Fibroblast of lung (primary cell): Measurements from ENCODE around the gene TMEM117. TPM values are rescaled to one million over a fixed set of nuclear protein-coding genes. Genes with fewer than 3 reads are reported as not detected.
A peak's percentile ranks its signal among the peaks of the same experiment; 100 is the strongest.

ENCODE experiments used
- DNase-seq, 2 donors: peaks; one replicate each; pipeline versions ENCODE4 v3.0.0 to v3.0.0-alpha.2; 2010; ENCODE audit warnings: low read depth in 2 of 2
- H2AFZ ChIP-seq: 2 replicates; pipeline ENCODE4 v1.5.1; 2012; ENCODE audit warnings: low read length, control low read depth, inconsistent platforms
- H3K27ac ChIP-seq: 2 replicates; pipeline ENCODE4 v1.5.1; 2011; ENCODE audit warnings: low read length, control low read depth; ENCODE audit not compliant: insufficient read depth
- H3K27me3 ChIP-seq: 2 replicates; pipeline ENCODE4 v1.5.1; 2011; ENCODE audit warnings: mild to moderate bottlenecking, low read length; ENCODE audit not compliant: control insufficient read depth, insufficient read depth
- H3K36me3 ChIP-seq: 2 replicates; pipeline ENCODE4 v1.5.1; 2011; ENCODE audit warnings: low read length; ENCODE audit not compliant: control insufficient read depth, insufficient read depth
- H3K4me1 ChIP-seq: 2 replicates; pipeline ENCODE4 v1.5.1; 2011; ENCODE audit warnings: low read length; ENCODE audit not compliant: control insufficient read depth, insufficient read depth; ENCODE audit errors: extremely low read depth
- H3K4me2 ChIP-seq: 2 replicates; pipeline ENCODE4 v1.5.1; 2011; ENCODE audit warnings: low read length, control low read depth; ENCODE audit not compliant: insufficient read depth; ENCODE audit errors: extremely low read depth
- H3K4me3 ChIP-seq, 4 experiments: fragments of 200-600 bp in 1 of 4; sonication (generic) in 1 of 4; replicated peaks in 1 of 4; 2 replicates each; pipeline ENCODE4 v1.5.1; 2011 to 2016; ENCODE audit warnings: low read length in 4 of 4, low read depth in 3 of 4, mild to moderate bottlenecking in 3 of 4, control low read depth in 2 of 4, inconsistent platforms in 1 of 4, mixed read lengths in 1 of 4; ENCODE audit not compliant: insufficient read depth in 1 of 4; ENCODE audit errors: control extremely low read depth in 1 of 4
- H3K79me2 ChIP-seq: 2 replicates; pipeline ENCODE4 v1.5.1; 2012; ENCODE audit warnings: mild to moderate bottlenecking, low read length, inconsistent platforms; ENCODE audit not compliant: control insufficient read depth, insufficient read depth
- H3K9ac ChIP-seq: 2 replicates; pipeline ENCODE4 v1.5.1; 2011; ENCODE audit warnings: mild to moderate bottlenecking, low read length, control low read depth; ENCODE audit not compliant: insufficient read depth
- H3K9me3 ChIP-seq: 2 replicates; pipeline ENCODE4 v1.5.1; 2012; ENCODE audit warnings: low read depth, low read length; ENCODE audit not compliant: control insufficient read depth, insufficient read depth
- H4K20me1 ChIP-seq: 2 replicates; pipeline ENCODE4 v1.5.1; 2011; ENCODE audit warnings: low read length; ENCODE audit not compliant: control insufficient read depth, insufficient read depth; ENCODE audit errors: extremely low read depth
- EZH2 ChIP-seq: IDR thresholded peaks from 2 replicates; pipeline ENCODE4 v1.5.1; 2012; ENCODE audit warnings: low read length, control low read depth, mild to moderate bottlenecking; ENCODE audit errors: missing control alignments
- polyA minus RNA-seq: library from RNA; depleted of rRNA, polyadenylated mRNA; stranded (reverse); fragments of >200 nt; gene quantifications from 2 replicates; pipeline ENCODE4 v1.2.3, GENCODE V29; 2011; ENCODE audit warnings: low replicate concordance
- polyA plus RNA-seq, 2 donors: library from polyadenylated mRNA; depleted of rRNA in 1 of 2; stranded (reverse) in 1 of 2; unstranded in 1 of 2; fragments of >200 nt; gene quantifications; 2 replicates each; pipeline ENCODE4 v1.2.1, GENCODE V29; 2011 to 2012; ENCODE audit warnings: missing spikeins in 1 of 2
- total RNA-seq: library from RNA; depleted of rRNA; stranded (reverse); fragments of >200 nt; gene quantifications from 2 replicates; pipeline ENCODE4 v1.2.1, GENCODE V29; 2014
- TF ChIP-seq, protein P1 (sequence below), 2 donors: IDR thresholded peaks in 1 of 2; conservative IDR thresholded peaks in 1 of 2; 1 replicate in 1 of 2; 2 replicates in 1 of 2; pipeline ENCODE4 v1.5.1; 2011 to 2012; ENCODE audit warnings: low read length in 2 of 2, control low read depth in 1 of 2, inconsistent platforms in 1 of 2, low read depth in 1 of 2, mild to moderate bottlenecking in 1 of 2

TMEM117 gene
- 6.2 and 7.6 TPM in 2 replicates for total RNA-seq
- 4.8 and 7.8 TPM in 2 replicates for polyA plus RNA-seq
- polyA plus RNA-seq (2012): 3.9 and 6.6 TPM in 2 replicates
- 3.8 and 4.4 TPM in 2 replicates for polyA minus RNA-seq

DNA sequence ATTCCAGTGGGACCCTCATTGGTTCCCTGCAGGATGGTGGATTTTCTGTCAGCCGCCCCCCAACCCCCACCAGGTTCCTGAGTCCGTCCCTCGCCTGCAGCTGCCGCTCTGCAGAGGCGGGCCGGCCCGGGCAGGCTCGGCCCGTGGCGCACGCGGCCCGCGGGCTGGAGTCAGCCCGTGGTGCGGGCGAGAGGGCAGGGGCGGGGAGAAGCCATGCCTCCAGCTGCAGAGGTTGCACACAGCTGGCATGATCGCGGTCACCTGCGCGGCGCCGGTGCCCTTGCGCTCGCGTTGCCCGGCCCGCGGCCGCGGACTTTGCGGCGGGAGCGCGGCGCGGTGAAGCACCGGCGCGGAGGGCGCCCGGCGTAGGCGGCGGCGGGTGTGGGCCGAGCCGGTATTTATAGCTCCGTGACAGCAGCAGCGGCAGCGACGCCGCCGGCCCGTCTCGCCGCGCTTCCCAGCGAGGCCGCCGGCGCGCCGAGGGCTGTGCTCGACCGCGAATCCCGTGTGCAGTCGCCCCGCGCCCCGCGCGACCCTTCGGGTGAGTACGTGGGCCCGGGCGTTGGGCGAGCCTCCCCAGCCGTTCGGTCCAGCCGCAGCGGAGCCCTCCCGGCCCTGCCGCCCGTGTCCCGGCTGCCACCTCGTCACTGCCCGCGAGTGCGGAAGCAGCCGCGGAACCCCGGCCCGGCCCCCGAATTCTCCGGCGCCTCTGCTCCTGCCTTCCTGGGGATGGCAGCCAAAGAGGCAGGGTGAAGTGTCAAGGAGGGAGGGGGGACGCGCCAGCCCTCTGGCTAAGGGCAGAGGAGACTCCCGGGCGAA lies at the start of gene TMEM117:
TMEM117 (plus strand) TSS at position 426 of the 819 bp plus-strand sequence.
- Histone ChIP-seq H3K9me3 (no peaks in the 10 kb centered on the region), H2AFZ (peak within 1 kb of the TSS; percentile 92), H3K36me3 (no peaks in the 10 kb centered on the region), H3K27ac (peak within 1 kb of the TSS; percentile 81), H3K79me2 (no peaks in the 10 kb centered on the region), H3K4me1 (no peaks in the 10 kb centered on the region), H4K20me1 (no peaks in the 10 kb centered on the region), H3K4me3 (peak within 1 kb of the TSS; percentile 69 to 81 (median 74)), H3K9ac (peak within 1 kb of the TSS; percentile 80), H3K27me3 (no peaks in the 10 kb centered on the region), H3K4me2 (peak within 1 kb of the TSS; percentile 73)
- DNase-seq: peak; percentile 52 to 56
- TF ChIP-seq, protein P1, sequence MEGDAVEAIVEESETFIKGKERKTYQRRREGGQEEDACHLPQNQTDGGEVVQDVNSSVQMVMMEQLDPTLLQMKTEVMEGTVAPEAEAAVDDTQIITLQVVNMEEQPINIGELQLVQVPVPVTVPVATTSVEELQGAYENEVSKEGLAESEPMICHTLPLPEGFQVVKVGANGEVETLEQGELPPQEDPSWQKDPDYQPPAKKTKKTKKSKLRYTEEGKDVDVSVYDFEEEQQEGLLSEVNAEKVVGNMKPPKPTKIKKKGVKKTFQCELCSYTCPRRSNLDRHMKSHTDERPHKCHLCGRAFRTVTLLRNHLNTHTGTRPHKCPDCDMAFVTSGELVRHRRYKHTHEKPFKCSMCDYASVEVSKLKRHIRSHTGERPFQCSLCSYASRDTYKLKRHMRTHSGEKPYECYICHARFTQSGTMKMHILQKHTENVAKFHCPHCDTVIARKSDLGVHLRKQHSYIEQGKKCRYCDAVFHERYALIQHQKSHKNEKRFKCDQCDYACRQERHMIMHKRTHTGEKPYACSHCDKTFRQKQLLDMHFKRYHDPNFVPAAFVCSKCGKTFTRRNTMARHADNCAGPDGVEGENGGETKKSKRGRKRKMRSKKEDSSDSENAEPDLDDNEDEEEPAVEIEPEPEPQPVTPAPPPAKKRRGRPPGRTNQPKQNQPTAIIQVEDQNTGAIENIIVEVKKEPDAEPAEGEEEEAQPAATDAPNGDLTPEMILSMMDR (conservative IDR thresholded peaks at IDR 0.05 in 1 of 2, IDR thresholded peaks at IDR 0.05 in 1 of 2; ENCODE audit: low read depth in 1 of 2, low read length in 2 of 2): no peak
- no peak for TF ChIP-seq EZH2

DNA sequence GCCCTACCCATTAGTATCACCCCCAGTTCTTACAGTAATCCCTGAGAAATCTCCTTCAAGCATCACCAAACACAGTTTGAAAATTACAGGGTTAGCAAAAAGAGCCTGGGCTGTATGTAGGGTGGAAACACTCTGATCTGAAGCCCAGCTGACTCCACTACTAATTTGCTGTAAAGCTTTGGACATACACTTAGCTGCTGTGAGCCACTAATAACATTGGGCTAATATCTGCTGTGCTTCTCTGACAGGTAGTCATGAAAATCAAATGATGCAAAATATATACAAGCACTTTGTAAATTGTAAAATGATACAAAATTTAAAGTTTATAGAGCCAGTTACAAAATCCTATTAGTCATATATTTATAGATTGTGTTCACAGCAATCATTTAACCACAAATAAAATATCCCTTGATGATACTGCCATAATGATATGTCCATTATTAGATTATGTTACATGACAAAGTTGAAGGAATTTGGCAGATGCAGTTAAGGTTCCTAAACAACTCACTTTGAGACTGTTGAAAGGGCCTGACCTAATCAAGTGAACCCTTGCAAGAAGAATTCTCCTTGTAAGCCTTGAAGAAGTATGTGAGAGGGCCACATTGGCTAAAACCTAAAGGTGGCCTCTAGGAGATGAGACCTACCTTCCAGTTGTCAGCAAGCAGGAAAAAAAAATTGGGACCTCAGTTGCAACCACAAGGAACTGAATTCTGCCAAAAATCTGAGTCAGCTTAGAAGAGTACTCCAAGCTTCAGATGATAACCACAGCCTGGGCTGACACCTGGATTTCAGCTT lies 48.8 kb upstream of the TMEM117 start:
- no peaks in the 10 kb centered on the region for H4K20me1 ChIP-seq
- H3K4me2 ChIP-seq: no peak overlapping the region
- H3K27me3 ChIP-seq: no peaks in the 10 kb centered on the region
- H3K36me3 ChIP-seq: peaks cover 2% of the 10 kb centered on the region
- no peak overlapping the region for H3K27ac ChIP-seq
- H3K4me3 ChIP-seq: no peak overlapping the region
- no peaks in the 10 kb centered on the region for H3K4me1 ChIP-seq
- no peaks in the 10 kb centered on the region for H3K79me2 ChIP-seq
- H3K9me3 ChIP-seq: no peaks in the 10 kb centered on the region
- DNase-seq: peak; percentile 19 to 49
- H3K9ac ChIP-seq: no peak overlapping the region
- H2AFZ ChIP-seq: no peak overlapping the region
- no peak for TF ChIP-seq EZH2
- TF ChIP-seq, protein P1 (conservative IDR thresholded peaks at IDR 0.05 in 1 of 2, IDR thresholded peaks at IDR 0.05 in 1 of 2; ENCODE audit: low read depth in 1 of 2, low read length in 2 of 2): no peak

DNA sequence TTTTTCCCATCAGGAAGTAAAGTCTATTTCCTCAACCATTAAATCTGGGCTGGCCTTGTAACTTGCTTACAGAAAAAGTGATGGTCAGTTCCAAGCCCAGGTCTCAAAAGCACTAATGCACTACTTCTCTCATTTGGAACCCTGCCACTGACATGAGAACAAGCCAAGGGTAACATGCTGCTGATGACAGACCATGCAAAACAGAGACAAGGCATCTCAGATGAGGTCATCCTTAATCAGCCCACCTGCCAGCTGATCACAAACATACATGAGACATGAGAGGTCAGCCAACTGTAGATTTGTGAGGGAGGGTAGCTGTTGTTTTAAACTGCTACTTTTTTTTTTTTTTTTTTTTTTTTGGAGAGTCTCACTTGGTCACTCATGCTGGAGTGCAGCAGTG lies 45.9 kb upstream of the TMEM117 start:
- Histone ChIP-seq H2AFZ (no peak overlapping the region), H3K79me2 (no peaks in the 10 kb centered on the region), H3K4me3 (no peak overlapping the region), H3K27ac (no peak overlapping the region), H3K27me3 (no peaks in the 10 kb centered on the region), H4K20me1 (no peaks in the 10 kb centered on the region), H3K4me1 (no peaks in the 10 kb centered on the region), H3K36me3 (peaks cover under 1% of the 10 kb centered on the region), H3K4me2 (no peak overlapping the region), H3K9ac (no peak overlapping the region), H3K9me3 (no peaks in the 10 kb centered on the region)
- no peak for TF ChIP-seq EZH2
- TF ChIP-seq, protein P1 (conservative IDR thresholded peaks at IDR 0.05 in 1 of 2, IDR thresholded peaks at IDR 0.05 in 1 of 2; ENCODE audit: low read depth in 1 of 2, low read length in 2 of 2): no peak
- DNase-seq: peak; percentile 50 to 63
